Measurements from ENCODE around the gene ABCA7. TPM values are rescaled to one million over a fixed set of nuclear protein-coding genes. Genes with fewer than 3 reads are reported as not detected.
A peak's percentile ranks its signal among the peaks of the same experiment; 100 is the strongest.

Gene ABCA7
- polyA plus RNA-seq (51.8 and 75.2 TPM in 2 replicates), polyA minus RNA-seq (36.2 and 36.3 TPM in 2 replicates)

- no peaks in the 10 kb centered on the region for H3K27me3 ChIP-seq (ENCODE audit: insufficient read depth, low read depth, low read length)
- TF ChIP-seq RAD21 (conservative IDR thresholded peaks at IDR 0.05), result peak; percentile 25
- peak; percentile 70 for TF ChIP-seq MXI1 (conservative IDR thresholded peaks at IDR 0.05; ENCODE audit: poor library complexity, severe bottlenecking)
- TF ChIP-seq EP300 (conservative IDR thresholded peaks at IDR 0.05; ENCODE audit: poor library complexity, severe bottlenecking), result no peak
- peak; percentile 22 for TF ChIP-seq CTCF (IDR thresholded peaks at IDR 0.05; ENCODE audit: poor library complexity, severe bottlenecking)
- no peak for TF ChIP-seq EZH2 (IDR thresholded peaks at IDR 0.05; ENCODE audit: borderline replicate concordance, insufficient read depth, low read length, poor library complexity, severe bottlenecking)
- peak; percentile 22 for TF ChIP-seq SMC3 (conservative IDR thresholded peaks at IDR 0.05; ENCODE audit: poor library complexity)
- TF ChIP-seq, protein P1, sequence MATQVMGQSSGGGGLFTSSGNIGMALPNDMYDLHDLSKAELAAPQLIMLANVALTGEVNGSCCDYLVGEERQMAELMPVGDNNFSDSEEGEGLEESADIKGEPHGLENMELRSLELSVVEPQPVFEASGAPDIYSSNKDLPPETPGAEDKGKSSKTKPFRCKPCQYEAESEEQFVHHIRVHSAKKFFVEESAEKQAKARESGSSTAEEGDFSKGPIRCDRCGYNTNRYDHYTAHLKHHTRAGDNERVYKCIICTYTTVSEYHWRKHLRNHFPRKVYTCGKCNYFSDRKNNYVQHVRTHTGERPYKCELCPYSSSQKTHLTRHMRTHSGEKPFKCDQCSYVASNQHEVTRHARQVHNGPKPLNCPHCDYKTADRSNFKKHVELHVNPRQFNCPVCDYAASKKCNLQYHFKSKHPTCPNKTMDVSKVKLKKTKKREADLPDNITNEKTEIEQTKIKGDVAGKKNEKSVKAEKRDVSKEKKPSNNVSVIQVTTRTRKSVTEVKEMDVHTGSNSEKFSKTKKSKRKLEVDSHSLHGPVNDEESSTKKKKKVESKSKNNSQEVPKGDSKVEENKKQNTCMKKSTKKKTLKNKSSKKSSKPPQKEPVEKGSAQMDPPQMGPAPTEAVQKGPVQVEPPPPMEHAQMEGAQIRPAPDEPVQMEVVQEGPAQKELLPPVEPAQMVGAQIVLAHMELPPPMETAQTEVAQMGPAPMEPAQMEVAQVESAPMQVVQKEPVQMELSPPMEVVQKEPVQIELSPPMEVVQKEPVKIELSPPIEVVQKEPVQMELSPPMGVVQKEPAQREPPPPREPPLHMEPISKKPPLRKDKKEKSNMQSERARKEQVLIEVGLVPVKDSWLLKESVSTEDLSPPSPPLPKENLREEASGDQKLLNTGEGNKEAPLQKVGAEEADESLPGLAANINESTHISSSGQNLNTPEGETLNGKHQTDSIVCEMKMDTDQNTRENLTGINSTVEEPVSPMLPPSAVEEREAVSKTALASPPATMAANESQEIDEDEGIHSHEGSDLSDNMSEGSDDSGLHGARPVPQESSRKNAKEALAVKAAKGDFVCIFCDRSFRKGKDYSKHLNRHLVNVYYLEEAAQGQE (IDR thresholded peaks at IDR 0.05; ENCODE audit: borderline replicate concordance), result no peak
- TF ChIP-seq TAF1 (IDR thresholded peaks at IDR 0.05; ENCODE audit: low read depth), result peak; percentile 64
- peak; percentile 83 for TF ChIP-seq POLR2AphosphoS5 (IDR thresholded peaks at IDR 0.05)
- no peaks in the 10 kb centered on the region for H3K36me3 ChIP-seq (ENCODE audit: insufficient read depth, low read length)
- H3K9ac ChIP-seq (ENCODE audit: low read length), result peak within 1 kb of the TSS; percentile 73
- no peaks in the 10 kb centered on the region for H4K20me1 ChIP-seq (ENCODE audit: insufficient read depth)
- peak within 1 kb of the TSS; percentile 50 for H3K27ac ChIP-seq (ENCODE audit: low read length)
- no peaks in the 10 kb centered on the region for H3F3A ChIP-seq (ENCODE audit: insufficient read depth, low read length, poor library complexity, severe bottlenecking)
- H3K79me2 ChIP-seq (replicated peaks; ENCODE audit: insufficient read depth, low read length), result no peaks in the 10 kb centered on the region
- peak within 1 kb of the TSS; percentile 80 for H3K4me2 ChIP-seq (ENCODE audit: low read length)
- peak within 1 kb of the TSS; percentile 81 for H3K4me3 ChIP-seq (ENCODE audit: low read length)
- H3K9me3 ChIP-seq (ENCODE audit: low read length), result no peaks in the 10 kb centered on the region
- H2AFZ ChIP-seq (ENCODE audit: low read depth, low read length), result peak within 1 kb of the TSS; percentile 14
- H3K9me2 ChIP-seq (ENCODE audit: insufficient read depth, low read length), result no peaks in the 10 kb centered on the region
Measured at GRCh38 chr19:1039646-1040475, at the start of gene ABCA7. ABCA7 (plus strand) TSS chr19:1040107; CDS start chr19:1041362, 1,255 bp downstream.

- no peaks in the 10 kb centered on the region for H3K9me3 ChIP-seq (ENCODE audit: low read length)
- no peaks in the 10 kb centered on the region for H3K27me3 ChIP-seq (ENCODE audit: insufficient read depth, low read depth, low read length)
- no peak overlapping the region for H3K9ac ChIP-seq (ENCODE audit: low read length)
- H3K27ac ChIP-seq (ENCODE audit: low read length), result no peak overlapping the region
- TF ChIP-seq, protein P1 (IDR thresholded peaks at IDR 0.05; ENCODE audit: borderline replicate concordance), result no peak
- TF ChIP-seq EZH2 (IDR thresholded peaks at IDR 0.05; ENCODE audit: borderline replicate concordance, insufficient read depth, low read length, poor library complexity, severe bottlenecking), result no peak
- TF ChIP-seq RAD21 (conservative IDR thresholded peaks at IDR 0.05), result no peak
- no peak for TF ChIP-seq CTCF (IDR thresholded peaks at IDR 0.05; ENCODE audit: poor library complexity, severe bottlenecking)
- TF ChIP-seq SMC3 (conservative IDR thresholded peaks at IDR 0.05; ENCODE audit: poor library complexity), result no peak
- no peak for TF ChIP-seq EP300 (conservative IDR thresholded peaks at IDR 0.05; ENCODE audit: poor library complexity, severe bottlenecking)
- no peak for TF ChIP-seq TAF1 (IDR thresholded peaks at IDR 0.05; ENCODE audit: low read depth)
- TF ChIP-seq POLR2AphosphoS5 (IDR thresholded peaks at IDR 0.05), result no peak
- no peak for TF ChIP-seq MXI1 (conservative IDR thresholded peaks at IDR 0.05; ENCODE audit: poor library complexity, severe bottlenecking)
- H3K4me3 ChIP-seq (ENCODE audit: low read length), result no peak overlapping the region
- H4K20me1 ChIP-seq (ENCODE audit: insufficient read depth), result no peaks in the 10 kb centered on the region
- no peak overlapping the region for H3K4me2 ChIP-seq (ENCODE audit: low read length)
- H3K36me3 ChIP-seq (ENCODE audit: insufficient read depth, low read length), result no peaks in the 10 kb centered on the region
- no peaks in the 10 kb centered on the region for H3F3A ChIP-seq (ENCODE audit: insufficient read depth, low read length, poor library complexity, severe bottlenecking)
- H3K9me2 ChIP-seq (ENCODE audit: insufficient read depth, low read length), result no peaks in the 10 kb centered on the region
- H2AFZ ChIP-seq (ENCODE audit: low read depth, low read length), result no peak overlapping the region
- H3K79me2 ChIP-seq (replicated peaks; ENCODE audit: insufficient read depth, low read length), result no peaks in the 10 kb centered on the region
Measured at GRCh38 chr19:990119-990571, 49.8 kb upstream of the ABCA7 start.
